HG03045 (cell line): ENCODE data around the gene KIAA1217.
A peak's percentile ranks its signal among the peaks of the same experiment; 100 is the strongest.

Experiments used
- ATAC-seq: cut with Tn5 transposase; IDR thresholded peaks from one replicate; pipeline ENCODE4 v1.9.1; 2021; ENCODE audit warnings: mild to moderate bottlenecking, moderate library complexity; ENCODE audit not compliant: unreplicated experiment

KIAA1217 gene

DNA sequence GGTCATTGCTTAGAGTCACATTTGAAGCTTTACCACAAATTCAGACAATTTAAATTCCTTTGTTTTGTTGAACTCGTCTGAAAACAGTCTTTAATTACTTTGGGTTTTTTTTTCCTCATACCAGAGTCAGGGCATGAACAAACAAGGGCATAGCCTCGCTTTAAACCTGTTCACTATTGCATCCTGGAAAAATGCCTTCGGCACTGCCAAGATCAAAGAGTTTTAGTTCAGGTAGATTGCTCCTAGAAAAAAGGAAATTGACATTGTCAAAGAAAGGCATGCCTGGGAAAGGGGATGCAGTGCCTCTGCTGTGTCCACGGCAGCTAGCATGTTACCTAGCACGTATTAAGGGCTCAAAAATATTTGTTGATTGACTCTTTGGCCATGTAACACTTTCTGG is 279.7 kb downstream of the KIAA1217 start:
- ATAC-seq: no peak

DNA sequence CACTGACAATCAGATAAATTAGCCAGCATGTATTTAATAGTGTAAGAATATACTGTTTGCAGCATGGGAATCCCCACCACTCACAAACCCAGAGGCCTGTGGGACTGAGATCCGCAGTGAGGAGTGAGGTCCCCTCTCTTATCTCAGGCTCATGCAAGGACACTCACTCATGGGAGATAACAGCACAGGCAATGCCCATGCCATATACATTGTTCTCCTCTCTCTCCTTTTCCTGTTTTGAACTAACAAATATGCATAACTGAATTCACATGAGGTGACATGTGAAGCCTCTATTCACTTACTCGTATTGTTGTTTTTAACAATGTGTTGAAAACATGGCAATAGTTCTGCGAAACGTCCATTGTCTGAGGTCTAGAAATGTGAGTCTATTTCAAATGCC is 284.2 kb downstream of the KIAA1217 start:
- no peak for ATAC-seq

DNA sequence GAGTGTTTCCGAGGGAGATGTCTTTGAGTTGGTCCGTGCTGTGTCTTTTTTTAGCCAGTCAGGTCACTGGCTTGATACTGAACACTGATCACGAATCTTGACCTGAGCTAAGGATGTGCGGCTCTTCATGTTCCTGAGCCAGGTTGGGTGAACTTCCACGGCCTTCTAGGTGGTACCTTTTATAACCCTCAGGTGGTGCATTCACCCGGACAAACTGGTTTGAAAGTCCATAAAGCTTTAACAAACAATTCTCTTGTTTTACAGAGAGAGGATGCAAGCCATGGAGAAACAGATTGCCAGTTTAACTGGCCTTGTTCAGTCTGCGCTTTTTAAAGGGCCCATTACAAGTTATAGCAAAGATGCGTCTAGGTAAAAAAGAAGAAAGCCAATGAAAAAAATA is 285.3 kb downstream of the KIAA1217 start:
- no peak for ATAC-seq

DNA sequence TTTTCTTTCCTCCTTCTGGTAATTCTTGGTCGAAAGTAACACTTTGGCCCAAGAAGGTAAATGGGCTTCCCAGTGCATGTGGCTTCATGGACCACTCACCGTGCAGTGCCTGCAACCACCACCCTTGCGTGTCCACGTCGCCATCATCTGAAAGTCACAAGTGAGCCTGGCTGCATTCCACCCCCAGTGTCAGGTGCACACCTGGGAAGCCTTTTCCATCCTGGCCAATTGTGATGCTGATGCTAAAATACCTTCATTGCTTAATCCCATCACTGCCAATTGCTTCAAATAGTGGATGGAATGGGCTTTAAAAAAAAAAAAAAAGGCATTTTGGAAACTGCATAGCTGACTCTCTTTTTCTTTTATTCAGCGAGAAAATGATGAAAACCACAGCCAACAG is 285.8 kb downstream of the KIAA1217 start:
- no peak for ATAC-seq

DNA sequence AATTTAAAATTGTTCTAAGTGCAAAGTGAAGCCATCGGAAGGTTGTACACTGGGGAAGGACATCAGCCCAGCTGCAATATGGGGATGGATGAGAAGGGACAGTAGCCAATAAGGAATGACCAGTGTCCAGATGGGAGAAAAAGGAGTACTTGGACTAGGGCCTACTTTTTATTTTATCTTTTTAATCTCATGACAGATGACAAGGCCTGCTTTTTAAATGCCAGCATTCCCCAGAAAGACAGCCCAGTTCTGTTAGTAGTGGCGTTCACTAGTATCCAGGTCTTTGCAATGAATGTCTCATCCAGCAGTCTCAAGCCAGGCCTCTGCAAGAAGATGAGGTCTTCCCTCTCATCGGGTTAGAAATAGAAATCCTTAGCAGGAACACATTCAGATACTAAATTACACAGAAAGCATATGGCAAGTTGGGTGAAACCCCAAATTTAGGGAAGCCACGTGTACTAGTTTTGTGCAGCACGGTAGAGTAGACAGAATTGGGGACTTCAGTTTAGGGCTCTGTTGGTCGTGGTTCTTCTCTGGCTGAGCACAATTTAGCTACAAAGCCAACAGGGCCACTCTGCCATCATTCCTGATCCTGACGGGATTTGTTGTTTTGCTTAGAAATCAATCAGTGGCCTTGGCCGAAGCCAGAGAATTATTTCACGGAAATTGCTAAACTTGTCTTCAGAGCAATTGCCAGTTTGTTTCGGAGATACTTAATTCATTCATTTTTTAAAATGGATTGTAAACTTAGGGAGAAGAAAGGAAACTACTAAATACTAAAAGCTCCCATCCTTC is 286.9 kb downstream of the KIAA1217 start:
- no peak for ATAC-seq

DNA sequence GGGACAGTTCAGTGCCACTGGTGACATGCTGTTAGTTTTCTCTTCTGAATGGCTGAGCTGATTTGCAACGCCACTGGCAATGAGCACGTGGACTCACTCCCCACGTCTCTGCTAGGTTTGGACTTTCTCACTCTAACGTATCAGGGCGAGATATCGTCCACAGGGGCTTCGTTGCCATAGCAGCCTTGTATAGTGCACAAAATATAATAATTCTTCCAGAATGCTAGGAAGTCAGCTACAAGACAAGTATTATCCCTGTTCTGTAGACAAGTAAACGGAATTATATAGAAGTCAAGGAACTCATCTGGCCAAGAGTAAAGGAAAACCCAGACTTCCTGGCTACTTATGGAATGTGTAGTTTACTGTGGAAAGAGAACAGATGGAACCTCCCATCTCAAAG is 288.0 kb downstream of the KIAA1217 start:
- no peak for ATAC-seq

DNA sequence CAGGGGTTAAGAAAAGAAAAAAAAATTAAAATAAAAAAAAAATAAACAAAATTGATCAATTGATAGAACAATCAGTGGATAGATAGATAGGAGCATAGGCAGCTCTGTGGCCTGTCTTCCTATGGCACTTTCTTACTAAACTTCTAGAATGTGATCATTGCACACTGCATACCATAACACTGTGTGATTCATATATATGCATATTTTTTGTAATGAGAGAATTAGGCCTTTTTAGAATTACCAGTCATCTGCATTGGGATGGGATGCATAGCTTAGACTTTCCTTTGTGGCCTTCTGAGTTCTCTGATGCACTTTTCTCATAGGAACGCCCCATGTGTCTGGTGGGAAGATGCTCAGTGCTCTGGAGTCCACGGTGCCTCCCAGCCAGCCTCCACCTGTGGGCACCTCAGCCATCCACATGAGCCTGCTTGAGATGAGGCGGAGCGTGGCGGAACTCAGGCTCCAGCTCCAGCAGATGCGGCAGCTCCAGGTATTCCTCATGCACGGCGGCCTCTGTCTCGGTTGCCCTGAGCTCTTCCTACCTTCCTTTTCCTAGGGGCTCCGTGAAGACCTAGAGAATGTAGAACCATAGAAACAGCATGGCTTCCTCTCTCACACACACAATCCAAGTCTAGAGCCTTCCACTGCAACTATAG is 292.2 kb downstream of the KIAA1217 start:
- ATAC-seq: no peak

DNA sequence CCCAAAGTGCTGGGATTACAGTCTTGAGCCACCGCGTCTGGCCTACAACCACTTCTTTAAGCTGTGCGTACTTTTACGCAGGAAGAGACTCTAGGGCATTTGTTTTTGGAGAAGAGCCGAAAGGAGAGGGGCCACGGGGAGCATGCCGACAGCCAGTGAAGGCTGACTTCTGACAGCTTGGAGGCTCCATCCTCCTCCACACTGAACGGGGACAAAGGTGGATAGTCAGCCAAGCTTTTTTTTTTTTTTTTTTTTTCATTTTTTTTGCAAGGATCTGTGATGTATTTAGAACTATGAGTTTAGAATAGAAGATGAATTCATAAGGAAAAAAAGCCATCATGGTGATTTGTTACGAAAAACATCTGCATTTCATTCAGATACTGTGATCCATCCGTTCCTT is 293.1 kb downstream of the KIAA1217 start:
- no peak for ATAC-seq

DNA sequence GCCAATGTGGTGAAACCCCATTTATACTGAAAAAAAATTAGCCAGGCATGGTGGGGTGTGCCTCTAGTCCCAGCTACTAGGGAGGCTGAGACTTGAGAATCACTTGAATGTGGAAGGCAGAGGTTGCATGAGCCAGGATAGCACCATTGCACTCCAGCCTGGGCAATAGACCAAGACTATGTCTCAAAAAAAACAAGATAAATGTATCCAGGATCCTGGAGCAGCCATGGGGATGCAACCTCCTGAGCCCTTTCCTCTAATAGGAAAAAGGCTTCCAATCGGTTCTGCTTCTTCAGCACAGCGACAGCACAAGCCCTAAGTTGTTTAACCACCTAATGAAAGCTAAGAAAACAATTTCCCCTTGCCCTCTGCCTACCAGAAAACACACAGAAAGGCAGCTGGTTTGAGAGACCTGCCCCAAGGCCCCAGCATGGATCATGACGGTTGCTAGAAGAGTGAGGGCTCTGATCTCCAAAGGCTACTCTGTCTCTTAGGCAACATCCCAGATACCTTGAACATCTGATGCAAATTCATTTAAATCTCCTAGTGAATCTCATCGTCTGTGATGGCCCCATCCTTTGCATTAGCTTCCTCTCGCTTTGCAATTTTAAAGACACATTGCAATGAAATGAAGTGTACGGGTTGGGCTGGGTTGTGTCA is 294.0 kb downstream of the KIAA1217 start:
- no peak for ATAC-seq

DNA sequence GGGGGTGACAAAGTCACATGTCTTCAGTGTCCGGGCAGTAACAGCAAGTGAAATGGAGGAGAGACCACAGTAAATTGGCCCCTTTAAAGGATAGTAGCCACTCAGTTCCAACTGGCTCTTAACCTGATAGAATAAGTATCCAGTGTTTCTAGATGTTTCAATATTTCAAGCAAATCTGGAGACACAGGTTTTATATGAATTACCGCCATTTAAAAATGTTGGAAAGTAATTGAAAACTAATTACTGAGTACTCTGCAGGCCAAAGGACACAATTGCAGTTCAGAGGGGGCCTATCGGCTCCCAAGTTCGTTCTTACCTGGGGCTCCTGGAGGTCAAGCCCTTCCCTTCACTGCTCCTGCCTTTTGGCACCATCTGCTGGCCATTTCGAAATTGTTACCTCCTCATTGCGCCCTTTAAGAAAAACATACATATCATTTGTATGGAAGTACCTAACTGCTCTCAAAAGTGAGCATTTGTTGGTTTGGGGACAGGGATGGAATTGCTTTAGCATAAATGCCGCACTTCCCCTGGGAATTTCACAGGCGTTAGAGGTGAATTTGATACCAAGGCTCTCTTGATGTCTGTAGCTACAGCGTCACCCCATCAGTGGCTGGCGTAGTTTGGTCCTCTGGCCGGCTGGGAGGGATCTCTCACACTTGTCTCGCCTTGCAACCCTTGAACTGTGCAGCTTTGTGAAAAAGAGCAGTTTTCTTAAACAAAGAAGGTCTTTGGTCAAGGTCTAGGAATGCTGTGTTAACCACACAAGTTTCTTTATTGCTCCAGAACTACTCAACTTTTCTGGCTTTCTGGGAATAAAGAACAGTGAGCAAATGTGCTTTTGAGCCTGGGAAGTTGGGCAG is 294.8 kb downstream of the KIAA1217 start:
- peak; percentile 66 for ATAC-seq

DNA sequence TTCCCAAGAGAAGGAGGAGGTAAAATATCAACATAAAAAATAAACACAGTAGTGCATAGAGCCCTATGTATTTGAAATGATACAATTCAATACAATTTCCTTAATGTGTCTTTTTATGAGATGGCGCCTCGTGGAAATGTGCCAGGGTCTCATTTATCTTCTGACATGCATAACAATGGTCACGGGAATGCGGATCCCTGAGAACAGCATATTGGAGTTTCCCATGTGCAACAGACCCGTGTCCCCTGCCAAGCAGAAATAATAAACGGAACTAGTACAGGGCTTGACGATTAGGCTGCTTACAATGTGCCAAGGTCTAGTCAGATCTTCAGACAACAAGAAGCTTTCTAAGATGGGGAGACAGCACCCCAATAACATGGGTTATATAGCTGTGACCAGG is 296.8 kb downstream of the KIAA1217 start:
- ATAC-seq: no peak

DNA sequence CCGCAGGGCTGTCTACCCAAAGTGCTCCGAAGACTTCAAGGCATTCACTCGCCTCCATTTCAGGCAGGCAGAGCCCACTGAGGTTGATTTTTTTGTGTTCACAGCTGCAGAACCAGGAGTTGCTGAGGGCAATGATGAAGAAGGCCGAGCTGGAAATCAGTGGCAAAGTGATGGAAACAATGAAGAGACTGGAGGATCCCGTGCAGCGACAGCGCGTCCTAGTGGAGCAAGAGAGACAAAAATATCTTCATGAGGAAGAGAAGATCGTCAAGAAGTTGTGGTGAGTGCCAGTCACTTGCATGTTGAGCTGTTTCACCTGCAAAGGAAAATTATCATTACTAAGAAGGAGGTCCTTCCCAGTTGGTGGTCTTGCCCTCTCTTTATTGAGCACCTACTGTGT is 304.2 kb downstream of the KIAA1217 start:
- ATAC-seq: no peak

DNA sequence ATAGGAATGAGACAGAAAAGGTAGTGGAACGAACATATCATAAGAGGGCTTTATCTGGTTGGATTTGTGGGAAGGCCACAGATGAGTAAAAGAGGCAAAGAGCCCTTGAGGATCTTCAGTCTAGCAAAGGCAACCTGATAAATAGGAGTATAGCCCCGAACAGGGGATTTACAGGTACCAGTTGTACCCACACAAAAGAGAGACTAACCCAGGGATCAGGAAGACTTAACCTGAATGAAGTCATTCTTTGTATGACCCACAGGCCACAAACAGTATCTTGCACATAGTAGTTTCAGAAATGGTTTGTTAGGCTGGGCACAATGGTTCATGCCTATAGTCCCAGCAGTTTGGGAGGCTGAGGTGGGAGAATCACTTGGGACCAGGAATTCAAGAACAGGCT is 306.5 kb downstream of the KIAA1217 start:
- no peak for ATAC-seq

DNA sequence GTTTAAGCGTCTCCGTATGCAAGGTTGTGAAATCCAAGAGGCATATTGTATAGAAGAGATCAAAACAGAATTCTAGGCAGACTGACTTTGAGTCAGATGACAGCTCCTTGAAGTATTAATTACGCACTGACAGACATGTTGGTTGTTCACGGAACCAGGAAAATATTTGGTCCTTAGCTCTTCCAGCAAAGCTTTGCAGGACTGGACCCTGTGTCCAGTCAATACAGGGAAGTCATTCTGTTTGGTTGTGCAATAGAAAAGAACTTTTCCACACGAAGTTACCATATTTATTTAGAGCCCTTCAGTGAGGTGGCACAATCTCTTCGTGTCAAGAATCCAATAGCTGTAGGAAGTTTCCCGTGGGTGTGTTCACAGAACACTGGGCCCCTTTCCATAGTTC is 309.5 kb downstream of the KIAA1217 start:
- ATAC-seq: no peak

DNA sequence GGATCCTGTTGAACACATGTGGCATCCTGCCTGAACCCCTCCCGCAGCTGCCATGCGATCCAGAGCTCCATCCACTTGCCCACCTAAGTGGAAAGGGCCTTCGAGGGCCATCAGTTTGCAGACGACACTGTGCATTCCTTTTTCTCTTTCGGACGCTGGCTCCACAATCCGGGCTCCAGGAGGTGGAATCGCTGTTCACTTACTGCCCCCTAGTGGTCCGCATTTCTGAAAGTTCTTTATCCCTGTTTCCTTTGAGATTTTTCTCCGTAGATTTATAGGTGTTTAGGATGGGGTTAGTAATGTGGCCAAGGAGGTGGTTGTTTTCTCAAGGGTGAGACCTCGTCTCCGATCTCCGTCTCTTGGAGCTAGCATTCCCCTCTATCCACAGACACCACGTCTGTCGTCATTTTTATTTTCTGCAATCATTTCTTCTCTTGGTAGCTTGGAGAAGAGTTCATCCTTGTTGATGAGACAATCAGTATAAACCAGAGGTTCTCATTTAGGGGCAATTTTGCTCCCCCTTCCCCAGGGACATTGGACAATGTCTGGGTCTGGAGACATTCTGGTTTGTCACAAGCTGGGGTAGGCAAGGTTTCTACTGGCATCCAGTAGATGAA is 310.2 kb downstream of the KIAA1217 start:
- no peak for ATAC-seq

DNA sequence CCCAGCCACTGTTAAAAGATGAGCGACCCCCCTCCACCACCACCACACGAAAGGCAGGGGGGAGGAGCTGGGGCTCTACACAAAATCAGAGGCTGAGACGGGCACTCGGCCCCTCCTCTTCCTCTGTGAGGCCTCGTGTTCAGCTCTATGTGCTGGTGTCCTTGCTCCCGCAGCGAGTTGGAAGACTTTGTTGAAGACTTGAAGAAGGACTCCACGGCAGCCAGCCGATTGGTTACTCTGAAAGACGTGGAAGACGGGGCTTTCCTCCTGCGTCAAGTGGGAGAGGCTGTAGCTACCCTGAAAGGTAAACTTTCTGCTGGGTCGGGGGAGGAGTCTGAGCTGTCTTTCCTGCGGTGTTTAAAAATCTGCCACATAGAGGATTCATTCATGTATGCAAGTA is 311.0 kb downstream of the KIAA1217 start:
- ATAC-seq: peak; percentile 51

DNA sequence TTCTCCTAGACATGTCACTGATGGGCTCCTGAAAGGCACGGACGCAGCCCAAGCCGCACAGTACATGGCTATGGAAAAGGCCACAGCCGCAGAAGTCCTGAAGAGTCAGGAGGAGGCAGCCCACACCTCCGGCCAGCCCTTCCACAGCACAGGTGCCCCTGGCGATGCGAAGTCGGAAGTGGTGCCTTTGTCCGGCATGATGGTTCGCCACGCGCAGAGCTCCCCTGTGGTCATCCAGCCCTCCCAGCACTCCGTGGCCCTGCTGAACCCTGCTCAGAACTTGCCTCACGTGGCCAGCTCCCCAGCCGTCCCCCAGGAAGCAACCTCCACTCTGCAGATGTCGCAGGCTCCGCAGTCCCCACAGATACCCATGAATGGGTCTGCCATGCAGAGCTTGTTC is 315.4 kb downstream of the KIAA1217 start:
- ATAC-seq: no peak

DNA sequence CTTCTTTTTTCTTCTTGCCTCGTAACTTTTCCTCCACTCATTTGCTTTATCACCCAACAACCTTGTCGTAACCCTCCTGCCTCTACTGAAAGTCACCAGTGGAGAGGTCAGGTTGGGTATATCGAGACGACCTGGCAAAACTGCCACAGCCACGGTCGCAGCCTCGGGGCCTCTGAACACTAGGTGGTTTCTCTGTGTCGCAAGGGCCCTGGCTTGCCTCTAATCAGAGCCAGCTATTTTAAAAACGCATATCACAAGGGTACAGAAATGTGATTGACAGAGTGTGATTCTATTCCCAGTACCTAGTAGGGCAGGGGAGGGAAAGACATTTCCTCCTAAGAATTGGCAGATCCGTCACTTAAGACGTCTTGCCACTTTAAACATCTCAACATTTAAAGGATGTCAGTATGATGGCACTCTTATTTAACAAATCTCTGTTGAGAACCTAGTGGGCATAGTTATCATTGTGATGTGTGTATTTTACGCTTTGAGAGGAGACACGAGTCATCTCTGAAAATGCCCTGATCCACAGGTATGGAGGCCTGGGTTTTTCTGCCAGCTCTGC is 317.2 kb downstream of the KIAA1217 start:
- no peak for ATAC-seq

DNA sequence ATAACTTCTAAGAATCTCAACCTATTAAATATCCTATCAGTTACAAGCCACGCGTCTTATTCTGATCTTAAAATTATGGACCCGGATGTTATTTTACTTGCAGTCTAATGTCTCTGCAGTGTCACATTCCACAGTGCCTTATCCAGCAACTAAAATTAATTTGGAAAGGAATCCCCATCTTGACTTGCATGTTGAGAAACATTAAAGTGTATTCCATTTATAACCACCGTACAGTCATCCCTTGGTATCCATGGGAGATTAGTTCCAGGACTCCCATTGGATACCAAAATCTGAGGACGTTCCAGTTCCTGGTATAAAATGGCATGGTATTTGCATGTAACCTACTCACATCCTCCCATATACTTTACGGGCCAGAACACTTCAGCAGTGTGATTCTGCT is 320.0 kb downstream of the KIAA1217 start:
- ATAC-seq: no peak

DNA sequence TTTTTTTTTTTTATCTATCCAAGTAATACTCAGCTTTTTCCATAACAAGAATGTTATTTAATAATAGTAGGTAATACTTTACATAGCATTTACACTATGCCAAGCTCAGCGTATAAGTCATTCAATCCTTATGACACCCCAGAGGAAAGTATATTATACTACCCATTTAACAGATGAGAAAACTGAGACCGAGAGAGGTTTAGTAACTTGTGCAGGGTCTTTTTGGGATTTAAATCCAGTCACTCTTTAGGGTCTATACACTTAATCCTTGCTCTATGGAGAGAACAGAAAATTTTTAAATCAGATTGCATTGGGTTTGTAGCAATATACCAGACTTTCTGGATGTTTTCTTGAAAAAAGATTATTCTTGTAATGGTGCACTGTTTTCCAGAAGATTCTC is 322.5 kb downstream of the KIAA1217 start:
- no peak for ATAC-seq
